CD4-positive, alpha-beta T cell treated with Interleukin-15 for 4 hours (primary cell): ENCODE results near the gene PNPO.
A peak's percentile ranks its signal among the peaks of the same experiment; 100 is the strongest.

Source experiments
- DNase-seq: peaks from one replicate; pipeline ENCODE4 v3.0.0-alpha.2; 2020; ENCODE audit warnings: low spot score

Gene PNPO

DNA sequence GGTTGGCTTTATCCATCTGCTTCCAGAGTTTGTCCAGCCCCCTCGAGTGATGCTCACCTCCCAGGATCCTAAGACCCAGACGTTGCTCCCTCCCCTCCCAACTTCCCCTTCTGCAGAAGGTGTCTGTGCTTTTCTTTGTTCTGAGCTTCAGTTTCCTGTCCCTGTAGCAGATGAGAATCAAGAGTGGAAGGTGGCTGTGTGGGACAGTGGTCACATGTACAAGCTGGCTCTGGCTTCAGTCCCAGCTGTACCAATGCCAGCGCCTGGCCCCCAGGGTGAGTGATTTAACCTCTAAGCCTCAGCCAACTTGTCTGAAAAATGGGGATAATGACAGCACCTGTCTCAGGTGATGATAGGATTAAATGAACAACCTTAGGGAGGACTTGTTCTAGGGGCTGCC lies 8.6 kb downstream of the PNPO start:
- no peak for DNase-seq

DNA sequence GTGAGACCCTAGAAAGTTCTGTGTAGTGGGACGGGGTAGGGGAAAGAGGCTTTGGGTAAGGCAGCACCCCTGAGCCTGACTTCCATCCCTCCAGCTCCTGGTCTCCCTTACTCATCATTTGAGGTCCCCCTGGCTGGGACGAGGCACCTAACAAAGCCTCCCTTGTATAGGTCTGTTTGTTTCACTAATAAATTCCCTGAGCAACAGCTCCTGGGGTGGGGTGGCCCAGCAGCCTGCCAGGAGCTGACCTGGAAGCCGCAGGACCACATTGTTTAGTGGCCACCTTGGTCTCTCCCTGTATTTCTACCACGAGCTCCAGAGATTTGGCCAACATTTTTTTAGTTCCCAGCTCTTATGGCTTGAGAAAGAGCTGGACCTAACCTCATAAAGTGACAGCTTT lies 9.1 kb downstream of the PNPO start:
- no peak for DNase-seq

GRCh38 chr17:47952171-47953021 lies 11.0 kb downstream of the PNPO start:
- DNase-seq, result no peak

DNA sequence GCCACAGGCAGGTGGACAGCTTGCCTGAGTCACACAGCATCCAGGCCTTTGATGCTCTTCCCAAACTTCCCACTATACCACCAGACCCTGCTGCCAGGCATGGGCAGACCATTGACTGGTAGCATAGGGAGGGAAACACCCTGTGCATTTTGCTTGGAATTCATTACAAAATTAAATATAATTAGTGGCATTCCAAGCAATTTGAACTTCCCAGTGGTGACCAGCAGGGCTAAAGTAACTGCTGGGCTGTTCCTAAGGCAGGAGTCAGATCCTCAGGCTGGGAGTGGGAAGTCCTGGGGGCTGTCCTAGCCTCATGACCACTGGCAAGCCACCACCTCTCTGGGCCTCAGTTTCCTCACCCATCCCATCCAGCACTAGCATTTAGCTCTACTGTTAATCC lies 12.5 kb downstream of the PNPO start:
- no peak for DNase-seq

GRCh38 chr17:47955497-47956461 lies 14.4 kb downstream of the PNPO start:
- no peak for DNase-seq

GRCh38 chr17:47956791-47957590 lies 15.6 kb downstream of the PNPO start:
- DNase-seq, result no peak

GRCh38 chr17:47957591-47958490 lies 16.5 kb downstream of the PNPO start, which contains the start of gene PRR15L:
Gene PRR15L, minus strand, starts transcription at chr17:47957883. Its CDS starts 4,649 bp downstream, at chr17:47953234.
- DNase-seq, result no peak

DNA sequence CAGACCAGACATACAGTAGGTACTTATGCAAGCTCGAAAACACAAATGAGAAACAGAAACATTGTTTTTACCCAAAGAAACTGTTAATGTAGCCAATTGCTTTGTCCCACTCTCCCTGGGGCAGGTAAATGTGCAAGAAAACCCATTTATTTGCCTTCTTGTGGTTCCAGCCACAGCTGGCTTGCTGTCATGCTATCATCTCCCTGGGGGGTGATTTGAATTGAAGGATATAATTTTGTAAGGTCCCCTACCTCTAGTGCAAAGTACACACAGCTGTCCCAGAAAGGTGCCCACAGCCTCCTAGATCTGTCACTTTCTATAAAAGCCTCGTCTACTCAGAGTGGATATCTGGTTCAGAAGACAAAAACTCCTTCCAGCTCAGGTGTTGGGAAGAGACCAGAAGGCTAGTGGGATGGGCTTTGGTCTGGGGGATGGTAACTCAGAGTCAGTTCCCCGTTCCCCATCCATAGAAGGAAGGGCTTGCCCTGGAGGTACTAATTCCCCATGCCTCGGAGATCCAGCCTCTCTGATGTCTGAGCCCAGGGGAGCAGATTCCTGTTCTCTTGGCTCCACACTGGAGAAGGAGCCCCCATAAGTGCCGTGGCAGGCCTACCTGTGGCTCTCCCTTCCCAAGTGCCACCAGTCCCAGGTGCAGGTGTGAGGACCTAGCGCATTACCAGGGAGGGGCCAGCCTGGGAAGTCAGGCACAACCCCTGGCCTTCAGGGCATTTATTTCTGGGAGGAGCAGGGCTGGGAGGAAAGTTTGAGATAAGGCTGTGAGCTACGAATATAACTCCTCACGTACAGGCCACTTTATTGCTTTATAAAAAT lies 18.7 kb downstream of the PNPO start:
- no peak for DNase-seq

GRCh38 chr17:47961406-47961805 lies 20.0 kb downstream of the PNPO start:
- DNase-seq, result no peak

GRCh38 chr17:47962901-47963300 lies 21.5 kb downstream of the PNPO start:
- no peak for DNase-seq

GRCh38 chr17:47964856-47965255 lies 23.5 kb downstream of the PNPO start:
- DNase-seq, result no peak

DNA sequence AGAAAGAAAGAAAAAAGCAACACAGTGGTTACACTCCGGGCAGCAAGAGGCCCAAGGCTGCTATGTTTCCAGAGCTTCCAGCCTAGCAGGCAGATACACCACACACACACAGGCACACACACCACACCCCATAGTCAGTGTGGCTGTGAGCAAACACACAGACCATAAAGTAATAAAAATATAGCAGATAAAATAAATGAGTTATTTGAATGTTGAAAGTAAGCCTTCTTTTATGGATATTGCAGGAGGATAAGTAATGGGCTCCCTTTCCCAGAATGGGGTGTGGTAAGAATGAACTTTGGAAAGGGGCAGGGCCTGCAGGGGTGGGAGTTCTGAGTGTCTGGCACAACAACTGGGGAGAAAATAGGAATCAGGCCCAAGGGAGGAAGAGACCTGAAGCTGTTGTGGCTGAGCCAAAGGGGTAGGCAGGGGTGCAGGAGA lies 24.7 kb downstream of the PNPO start:
- no peak for DNase-seq

GRCh38 chr17:47967607-47968252 lies 26.4 kb downstream of the PNPO start:
- DNase-seq, result no peak

DNA sequence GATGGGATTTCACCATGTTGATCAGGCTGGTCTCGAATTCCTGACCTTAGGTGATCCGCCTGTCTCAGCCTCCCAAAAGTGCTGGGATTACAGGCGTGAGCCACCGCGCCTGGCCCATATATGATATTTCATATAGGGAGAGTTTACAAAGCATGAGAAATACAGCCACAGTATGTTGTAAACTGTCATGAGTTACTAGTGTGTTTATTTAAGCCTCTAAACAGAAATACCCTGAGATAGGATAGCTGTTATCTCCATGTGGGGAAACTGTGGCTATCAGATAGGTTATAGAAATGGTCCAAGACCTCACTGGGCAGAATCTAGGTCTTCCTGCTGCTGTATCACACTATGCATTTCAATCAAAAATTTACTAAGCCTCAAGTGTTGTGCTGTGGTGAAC lies 27.5 kb downstream of the PNPO start:
- no peak for DNase-seq

DNA sequence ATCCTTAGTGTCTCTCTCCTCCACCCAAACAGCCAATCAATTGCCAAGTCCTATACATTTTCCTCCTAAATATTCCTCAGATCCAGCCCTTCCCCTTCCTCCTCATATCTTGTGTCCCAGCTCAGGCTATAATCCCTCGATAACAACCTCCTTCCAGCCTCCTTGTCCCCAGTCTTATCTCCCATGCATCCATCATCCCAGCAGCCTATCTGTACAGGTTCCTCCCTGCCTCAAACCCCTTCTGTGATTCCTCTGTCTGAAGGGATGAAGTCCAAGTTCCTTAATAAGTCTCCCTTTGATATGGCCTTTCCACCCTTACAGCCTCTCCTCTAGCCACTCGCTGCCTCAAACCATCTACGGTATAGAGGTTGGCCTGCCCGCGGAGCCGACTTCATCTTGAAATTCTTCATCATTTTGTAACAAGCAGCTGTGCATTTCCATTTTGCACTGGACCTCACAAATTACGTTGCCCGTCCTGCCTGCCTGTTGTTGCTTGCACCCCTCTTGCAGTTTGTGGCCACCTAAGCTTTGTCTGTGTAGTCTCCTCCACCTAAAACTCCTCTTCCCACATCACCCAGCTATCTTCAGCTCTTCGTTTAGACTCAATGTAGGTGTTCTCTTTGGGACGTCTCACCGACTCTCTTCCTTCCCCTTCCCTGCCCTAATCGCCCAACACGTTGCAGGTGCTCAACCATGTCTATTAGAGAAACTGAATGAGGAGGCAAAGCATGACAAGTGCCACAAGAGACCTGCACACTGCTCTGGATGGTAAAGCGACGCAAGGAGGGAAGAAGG lies 28.8 kb downstream of the PNPO start:
- DNase-seq, result no peak

GRCh38 chr17:47970725-47971499 lies 29.5 kb downstream of the PNPO start, which contains the start of gene CDK5RAP3:
Gene CDK5RAP3, plus strand, starts transcription at chr17:47971113. Its CDS starts 34 bp downstream, at chr17:47971147.
- peak; percentile 99 for DNase-seq

DNA sequence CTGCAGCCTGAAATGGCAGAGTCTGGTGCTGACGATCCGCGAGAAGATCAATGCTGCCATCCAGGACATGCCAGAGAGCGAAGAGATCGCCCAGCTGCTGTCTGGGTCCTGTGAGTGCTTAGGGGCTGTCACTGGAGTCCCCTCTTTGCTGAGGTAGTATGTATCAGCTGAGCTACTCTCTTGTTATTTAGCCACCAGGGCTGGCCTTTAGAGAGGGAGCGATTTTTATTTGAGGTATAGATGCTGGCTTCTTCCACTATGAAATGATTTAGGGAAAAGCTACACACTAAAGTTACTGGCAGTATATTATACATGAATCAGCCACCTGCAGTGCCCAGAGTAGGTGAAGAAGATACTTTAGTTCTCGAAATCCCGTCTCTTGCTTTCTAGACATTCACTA lies 32.2 kb downstream of the PNPO start:
- DNase-seq, result no peak
